ENCODE results near the gene EVI2B.
"Not testable (repeated sequence)": the region's sequence is repeated elsewhere in the genome, so short reads cannot be mapped to it uniquely, and the experiment has no call there.

EVI2B gene

GRCh38 chr17:31310260-31310659 lies 3.6 kb downstream of the EVI2B start:
- peak; percentile 18 for DNase-seq (ENCODE audit: low read depth)

DNA sequence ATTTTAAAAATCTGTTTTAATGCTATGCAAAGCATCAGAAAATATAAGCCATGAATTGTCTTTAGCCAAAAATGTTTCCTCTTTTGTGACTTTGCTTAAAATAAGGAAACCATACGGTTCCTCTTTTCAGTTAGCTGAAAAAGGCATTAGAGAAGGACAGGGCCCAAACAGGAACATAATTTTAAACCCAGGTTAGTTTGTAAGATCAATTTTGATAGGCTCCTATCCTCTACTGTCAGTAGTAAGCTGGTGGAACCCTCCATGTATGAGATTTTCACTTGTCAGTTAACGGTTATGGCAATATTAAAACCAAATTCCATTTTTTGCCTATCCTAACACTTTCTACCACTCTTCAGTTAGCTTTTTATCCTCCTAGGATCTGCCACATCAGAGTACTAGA lies 4.3 kb downstream of the EVI2B start:
- no peak for DNase-seq (ENCODE audit: low read depth)

GRCh38 chr17:31308372-31309334 lies 5.2 kb downstream of the EVI2B start:
- DNase-seq (ENCODE audit: low read depth): no peak

DNA sequence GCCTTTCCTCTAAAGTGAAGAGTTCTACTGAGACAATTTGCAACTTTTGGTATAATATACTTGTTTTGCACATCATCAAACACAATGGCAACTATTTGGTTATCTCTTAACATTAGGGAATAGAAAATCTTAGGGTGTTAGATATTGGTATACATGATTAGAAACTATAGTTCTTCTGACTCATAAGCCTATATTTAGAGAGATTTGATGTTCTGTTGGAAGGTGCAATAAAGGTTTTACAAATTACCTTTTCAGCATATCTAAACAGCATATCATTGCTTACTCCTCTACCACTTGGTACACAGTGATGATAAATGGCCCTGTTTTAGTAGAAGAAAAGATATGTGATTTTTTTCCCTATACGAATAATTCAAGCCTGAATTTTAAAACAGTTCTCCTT lies 6.2 kb downstream of the EVI2B start:
- DNase-seq (ENCODE audit: low read depth): no peak

DNA sequence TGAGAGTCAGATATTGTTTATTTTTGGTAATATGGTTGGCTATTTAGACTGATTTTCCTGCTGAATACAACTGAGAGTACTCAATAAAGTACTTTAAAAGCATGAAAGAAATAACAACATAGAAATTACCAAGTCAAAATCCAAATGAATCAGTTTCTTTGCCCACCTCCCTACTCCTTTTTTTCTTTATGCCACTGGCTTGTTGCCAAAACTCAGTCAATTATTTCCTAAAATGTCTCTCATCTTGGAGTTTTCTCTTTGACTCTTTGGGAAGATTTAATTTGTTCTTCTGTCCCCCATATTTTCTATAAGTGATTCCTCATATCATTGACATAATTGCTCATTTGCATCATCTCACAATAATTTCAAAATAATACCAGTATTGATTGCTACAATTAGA lies 14.2 kb downstream of the EVI2B start:
- no peak for DNase-seq (ENCODE audit: low read depth)

DNA sequence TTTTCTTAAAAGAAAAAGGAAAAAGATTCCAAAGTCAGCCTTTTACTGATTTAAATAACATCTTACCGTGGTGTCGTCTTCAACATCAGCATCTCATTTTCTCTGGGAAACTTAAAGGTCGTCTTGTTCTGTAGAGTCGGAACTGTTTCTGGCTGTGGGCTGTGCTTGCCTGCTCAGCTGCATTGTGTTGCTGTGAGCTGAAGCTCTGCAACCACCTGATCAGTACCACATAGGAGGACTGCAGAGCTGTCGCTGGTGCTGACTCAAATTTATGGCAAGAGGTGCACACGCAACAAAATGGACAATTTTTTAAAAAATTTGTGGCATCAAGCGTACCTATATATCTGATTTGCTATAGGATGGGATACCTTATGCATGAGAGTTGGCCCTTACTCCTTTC lies 16.8 kb downstream of the EVI2B start, which contains the start of gene OMG:
Gene OMG, minus strand, starts transcription at position 150 of the 400 bp plus-strand sequence. CDS start 908 bp downstream, outside the sequence.
- DNase-seq (ENCODE audit: low read depth): no peak

DNA sequence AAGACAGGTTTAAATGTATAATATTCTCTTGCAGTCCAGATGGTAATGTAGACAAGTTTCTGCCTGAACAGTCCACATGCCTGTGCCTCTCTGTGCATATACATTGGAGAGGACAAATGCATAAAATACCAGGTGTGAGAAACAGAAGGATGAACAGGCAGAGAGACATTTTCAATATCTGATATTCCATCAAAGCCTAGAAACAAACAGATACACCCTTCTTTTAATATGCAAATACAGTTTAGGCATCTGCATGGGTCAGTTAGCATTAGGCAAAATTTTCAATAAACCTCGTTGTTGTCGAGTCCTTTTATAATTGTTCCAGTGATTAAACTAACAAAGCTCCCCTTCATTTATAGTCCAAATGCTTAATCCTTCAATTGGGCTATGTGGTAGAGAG lies 17.7 kb downstream of the EVI2B start:
- DNase-seq (ENCODE audit: low read depth): no peak

DNA sequence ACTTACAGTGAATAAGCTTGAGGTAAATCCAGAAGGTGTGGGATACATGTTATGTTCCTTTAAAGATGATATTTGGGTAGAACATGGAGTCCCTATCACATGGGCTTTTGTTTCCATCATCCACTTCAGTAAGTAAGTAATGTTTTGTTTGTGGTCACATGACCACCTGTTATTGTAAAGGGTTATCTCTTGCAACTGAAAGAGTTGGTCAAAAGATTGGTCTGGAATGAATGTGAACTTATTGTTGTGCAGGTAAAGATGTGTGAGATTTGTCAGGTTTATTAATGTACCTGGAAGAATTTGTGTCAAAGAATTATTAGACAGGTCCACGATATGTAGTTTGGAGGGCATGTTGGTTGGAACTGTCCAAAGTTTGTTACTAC lies 18.4 kb downstream of the EVI2B start:
- DNase-seq (ENCODE audit: low read depth): no peak

- no peak for DNase-seq (ENCODE audit: low read depth)
These were observed 18.9 kb downstream of the EVI2B start for GRCh38 chr17:31294820-31295488.

GRCh38 chr17:31294231-31294630 lies 19.6 kb downstream of the EVI2B start:
- no peak for DNase-seq (ENCODE audit: low read depth)

DNA sequence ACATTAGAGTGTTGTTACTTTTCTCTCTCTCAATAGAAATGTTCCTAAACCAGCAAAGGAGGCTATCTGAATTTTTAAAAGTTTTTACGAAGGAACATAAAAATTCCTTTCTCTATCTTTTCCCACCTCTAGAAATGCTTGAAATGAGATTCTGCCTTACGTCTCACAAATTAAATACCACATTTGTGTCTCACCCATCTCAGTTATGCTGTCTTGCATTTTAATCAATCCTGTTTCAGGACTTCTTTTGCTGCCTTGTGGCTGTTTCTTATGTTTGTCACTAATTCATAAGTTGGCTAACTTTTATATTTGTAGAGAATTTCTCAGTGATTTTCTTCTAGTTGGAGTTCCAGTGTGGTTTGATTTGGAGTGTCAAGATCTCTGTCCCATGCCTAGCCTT lies 20.3 kb downstream of the EVI2B start:
- no peak for DNase-seq (ENCODE audit: low read depth)

DNA sequence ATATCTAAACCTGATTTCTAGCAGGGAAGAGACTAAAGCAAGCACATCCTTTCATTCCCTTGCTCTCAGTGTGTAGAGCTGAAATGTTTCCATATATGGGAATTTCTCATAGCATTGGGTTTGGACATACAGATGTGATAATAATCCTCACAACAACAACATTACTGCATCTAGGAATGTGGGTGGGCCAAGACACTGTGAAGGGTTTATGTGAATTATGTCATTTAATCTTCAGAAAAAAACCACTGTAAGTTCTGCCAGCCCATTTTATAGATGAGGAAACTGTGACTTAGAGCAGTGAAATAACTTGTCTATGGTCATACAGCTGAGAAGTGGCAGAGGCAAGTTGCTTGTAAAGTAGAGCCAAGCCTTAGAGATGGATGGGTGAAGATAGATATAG lies 22.0 kb downstream of the EVI2B start:
- no peak for DNase-seq (ENCODE audit: low read depth)

DNA sequence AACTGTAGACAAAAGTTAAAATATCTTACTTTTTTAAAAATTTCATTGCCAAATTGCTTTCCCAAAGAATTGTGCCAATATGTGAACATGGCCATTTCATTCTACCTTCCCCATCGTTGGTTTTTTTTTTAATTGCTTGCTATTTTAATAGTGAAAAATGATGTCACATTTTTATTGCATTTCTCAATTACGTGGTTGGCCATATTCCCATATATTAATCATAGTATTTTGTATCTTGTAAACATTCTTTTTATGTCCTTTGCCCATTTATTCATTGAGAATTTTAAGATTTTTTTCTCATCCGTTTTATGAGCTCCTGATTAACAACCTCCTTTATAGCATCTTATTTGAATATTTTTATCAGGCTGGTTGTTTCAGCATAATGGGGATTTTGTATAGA lies 24.1 kb downstream of the EVI2B start:
- DNase-seq (ENCODE audit: low read depth): no peak

DNA sequence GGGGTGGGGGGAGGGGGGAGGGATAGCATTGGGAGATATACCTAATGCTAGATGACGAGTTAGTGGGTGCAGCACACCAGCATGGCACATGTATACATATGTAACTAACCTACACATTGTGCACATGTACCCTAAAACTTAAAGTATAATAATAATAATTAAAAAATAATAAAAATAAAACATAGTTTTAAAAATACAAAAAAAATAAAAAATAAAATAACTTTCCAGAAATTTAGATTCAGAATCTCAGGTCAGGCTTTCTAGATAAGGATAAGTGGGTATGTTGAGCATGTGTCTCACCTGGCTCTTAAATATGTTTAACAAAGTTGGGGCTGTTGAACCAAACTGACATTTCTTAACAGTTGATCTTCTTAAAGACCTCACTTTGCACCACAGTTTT lies 25.9 kb downstream of the EVI2B start:
- not testable (repeated sequence) for DNase-seq (ENCODE audit: low read depth)

- DNase-seq (ENCODE audit: low read depth): no peak
These were observed 27.3 kb downstream of the EVI2B start for GRCh38 chr17:31286587-31286986.

DNA sequence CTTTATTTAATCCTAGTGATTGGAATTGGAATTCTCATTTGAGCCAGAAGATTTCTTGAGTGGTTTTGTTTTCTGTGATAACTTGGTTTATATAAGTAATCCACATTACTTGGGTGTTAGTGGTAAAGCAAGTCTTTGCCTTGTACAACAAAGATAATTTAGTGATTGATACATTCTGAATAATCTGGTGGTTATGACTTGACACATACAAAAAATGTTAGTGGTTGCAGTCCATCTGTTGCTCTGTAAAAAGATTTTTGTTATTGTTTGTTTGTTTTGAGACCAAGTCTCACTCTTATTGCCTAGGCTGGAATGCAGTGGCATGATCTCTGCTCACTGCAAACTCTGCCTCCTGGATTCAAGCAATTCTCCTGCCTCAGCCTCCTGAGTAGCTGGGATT lies 30.0 kb downstream of the EVI2B start:
- DNase-seq (ENCODE audit: low read depth): no peak

DNA sequence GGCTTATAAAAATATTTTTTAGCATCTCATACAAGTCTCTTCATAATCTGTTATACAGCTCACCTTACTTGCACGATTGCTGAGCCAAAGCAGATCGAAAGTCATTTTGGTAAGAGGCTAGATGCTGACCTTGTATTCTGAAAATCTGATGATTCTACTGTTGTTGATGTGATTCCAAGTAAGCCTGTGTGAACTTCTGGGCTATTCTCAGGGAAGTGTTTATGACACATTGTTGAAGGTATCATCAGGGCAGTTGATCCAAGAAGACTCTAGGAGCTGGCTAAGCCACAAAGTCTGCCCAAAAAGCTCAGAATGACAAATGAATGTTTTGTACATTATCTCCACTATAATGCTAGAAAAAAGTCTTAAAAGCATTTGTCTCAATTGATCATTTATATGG lies 32.8 kb downstream of the EVI2B start:
- no peak for DNase-seq (ENCODE audit: low read depth)

- DNase-seq (ENCODE audit: low read depth): no peak
These were observed 34.5 kb downstream of the EVI2B start for GRCh38 chr17:31279401-31279800.

- DNase-seq (ENCODE audit: low read depth): no peak
These were observed 38.7 kb downstream of the EVI2B start for GRCh38 chr17:31275116-31275515.

DNA sequence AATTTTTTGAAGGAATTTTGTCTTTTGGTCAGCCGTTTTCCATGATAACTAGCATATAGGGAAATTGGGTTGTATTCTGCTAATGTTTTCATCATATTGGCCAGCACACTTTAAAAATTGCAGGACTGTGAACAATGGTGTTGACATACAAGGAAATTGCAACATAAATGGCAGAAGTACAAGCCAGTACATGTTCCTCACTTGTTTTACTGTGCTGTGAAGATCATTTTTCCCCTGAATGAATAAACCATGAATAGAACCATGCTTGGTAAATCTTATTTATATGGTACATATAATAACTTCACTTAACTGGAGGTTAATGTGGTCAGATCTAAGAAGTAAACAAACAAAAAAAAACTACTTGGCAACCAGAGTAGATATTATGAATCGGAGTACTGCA lies 39.6 kb downstream of the EVI2B start:
- DNase-seq (ENCODE audit: low read depth): no peak

GRCh38 chr17:31273516-31273915 lies 40.3 kb downstream of the EVI2B start:
- no peak for DNase-seq (ENCODE audit: low read depth)

DNA sequence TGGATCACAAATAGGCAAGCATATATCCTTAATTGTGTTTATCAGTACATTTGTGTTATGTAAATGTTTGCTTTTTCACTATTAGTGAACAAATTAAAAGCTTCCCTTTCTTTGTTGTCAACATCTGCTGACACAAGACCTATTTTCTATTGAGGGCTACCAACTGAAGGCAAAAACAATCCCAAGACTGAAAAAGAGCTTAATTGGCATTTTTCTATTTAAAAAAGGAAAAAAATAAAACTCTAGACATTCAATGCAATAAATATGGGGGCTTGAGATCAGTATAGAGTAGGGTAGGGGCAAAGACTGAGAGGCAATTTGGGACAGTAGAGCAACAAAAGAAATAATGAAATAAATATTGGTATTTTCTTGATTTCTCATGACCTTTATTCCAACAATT lies 41.1 kb downstream of the EVI2B start:
- no peak for DNase-seq (ENCODE audit: low read depth)

DNA sequence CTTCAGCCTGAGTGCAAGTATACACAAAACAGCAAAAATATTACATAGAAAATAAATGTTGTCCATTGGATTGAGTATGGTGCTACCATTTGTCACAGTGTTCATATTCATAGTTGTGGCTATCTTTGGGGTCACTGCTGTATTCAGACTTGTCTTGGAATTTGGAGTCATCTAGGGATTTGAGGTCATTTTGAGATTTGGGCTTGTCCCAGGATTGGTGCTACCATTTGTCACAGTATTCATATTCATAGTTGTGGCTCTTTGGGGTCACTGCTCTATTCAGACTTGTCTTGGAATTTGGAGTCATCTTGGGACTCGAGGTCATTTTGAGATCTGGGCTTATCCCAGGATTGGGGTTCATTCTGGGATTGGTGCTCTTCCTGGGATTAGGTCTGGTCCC lies 41.6 kb downstream of the EVI2B start:
- DNase-seq (ENCODE audit: low read depth): no peak

Measured in activated T-helper 9 cell treated with anti-CD3 and anti-CD28 coated beads, Interleukin-2, amount 50 U/mL, for 16 hours (primary cell).